ENCODE results near the gene CRHBP.

The CRHBP gene

GRCh38 chr5:76958991-76959767, 6.3 kb downstream of the CRHBP start:
- TF ChIP-seq, protein P1, sequence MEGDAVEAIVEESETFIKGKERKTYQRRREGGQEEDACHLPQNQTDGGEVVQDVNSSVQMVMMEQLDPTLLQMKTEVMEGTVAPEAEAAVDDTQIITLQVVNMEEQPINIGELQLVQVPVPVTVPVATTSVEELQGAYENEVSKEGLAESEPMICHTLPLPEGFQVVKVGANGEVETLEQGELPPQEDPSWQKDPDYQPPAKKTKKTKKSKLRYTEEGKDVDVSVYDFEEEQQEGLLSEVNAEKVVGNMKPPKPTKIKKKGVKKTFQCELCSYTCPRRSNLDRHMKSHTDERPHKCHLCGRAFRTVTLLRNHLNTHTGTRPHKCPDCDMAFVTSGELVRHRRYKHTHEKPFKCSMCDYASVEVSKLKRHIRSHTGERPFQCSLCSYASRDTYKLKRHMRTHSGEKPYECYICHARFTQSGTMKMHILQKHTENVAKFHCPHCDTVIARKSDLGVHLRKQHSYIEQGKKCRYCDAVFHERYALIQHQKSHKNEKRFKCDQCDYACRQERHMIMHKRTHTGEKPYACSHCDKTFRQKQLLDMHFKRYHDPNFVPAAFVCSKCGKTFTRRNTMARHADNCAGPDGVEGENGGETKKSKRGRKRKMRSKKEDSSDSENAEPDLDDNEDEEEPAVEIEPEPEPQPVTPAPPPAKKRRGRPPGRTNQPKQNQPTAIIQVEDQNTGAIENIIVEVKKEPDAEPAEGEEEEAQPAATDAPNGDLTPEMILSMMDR (IDR thresholded peaks at IDR 0.05; ENCODE audit: insufficient read depth, missing control alignments) = no peak
- FAIRE-seq (no peak), DNase-seq (ENCODE audit: insufficient read length, low spot score) (no peak)

DNA sequence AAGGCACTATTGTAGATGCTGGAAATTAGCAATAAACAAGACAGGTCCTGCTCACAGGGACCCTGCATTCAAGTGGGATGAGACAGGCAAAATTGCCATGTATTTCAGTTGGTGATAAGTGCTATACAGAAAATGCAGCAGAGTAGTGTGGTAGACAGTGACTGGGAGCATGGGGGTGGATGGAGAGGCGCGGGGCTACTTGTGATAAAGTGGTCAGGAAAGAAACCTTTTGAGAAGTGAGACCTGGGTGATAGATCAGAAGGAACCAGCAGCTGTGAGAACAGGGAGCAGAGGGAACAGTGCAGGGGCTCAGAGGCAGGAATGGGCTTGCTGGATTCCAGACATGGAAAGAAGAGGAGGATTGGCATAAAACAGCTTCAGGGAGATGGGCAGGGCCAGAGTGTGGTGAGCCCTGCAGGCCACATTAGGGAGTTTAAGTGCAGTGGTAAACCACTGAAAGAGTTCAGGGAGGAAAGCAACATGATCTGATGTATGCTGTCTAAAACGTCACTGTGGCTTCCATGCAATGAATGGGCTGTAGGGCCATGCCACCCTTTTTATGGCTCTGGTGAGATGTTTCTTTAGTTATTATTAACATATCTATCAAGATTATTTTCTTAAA, 7.3 kb downstream of the CRHBP start:
- FAIRE-seq = no peak
- DNase-seq (ENCODE audit: insufficient read length, low spot score) = no peak

DNA sequence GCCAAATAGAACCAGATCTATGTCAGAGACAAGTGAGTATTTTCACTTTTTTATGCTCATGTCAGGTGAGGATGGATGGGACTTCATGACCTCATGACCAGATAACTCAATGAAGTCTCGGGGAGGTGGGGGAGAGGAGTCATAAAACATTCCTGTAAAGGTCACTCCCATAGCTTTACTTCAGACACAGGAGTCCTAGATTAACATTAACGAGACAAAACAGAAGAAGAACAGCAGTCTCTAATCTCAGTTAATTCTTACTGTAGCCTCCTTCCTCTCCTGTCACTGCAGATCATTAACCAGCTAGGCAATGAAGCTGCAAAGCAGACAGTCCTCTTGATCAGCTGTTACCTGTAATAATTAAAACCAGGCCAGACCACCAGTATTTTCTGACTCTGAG, 11.2 kb downstream of the CRHBP start:
- no peak for DNase-seq (ENCODE audit: insufficient read length, low spot score)
- no peak for FAIRE-seq
- TF ChIP-seq, protein P1 (IDR thresholded peaks at IDR 0.05; ENCODE audit: insufficient read depth, missing control alignments) = no peak

More for the DNA sequence above, 7.3 kb downstream of the CRHBP start:
- TF ChIP-seq, protein P1 (IDR thresholded peaks at IDR 0.05; ENCODE audit: insufficient read depth, missing control alignments) = no peak

- TF ChIP-seq, protein P1 (IDR thresholded peaks at IDR 0.05; ENCODE audit: insufficient read depth, missing control alignments) = no peak
- DNase-seq (ENCODE audit: insufficient read length, low spot score) = no peak
- FAIRE-seq = no peak
Measured at GRCh38 chr5:76971511-76971910, 18.7 kb downstream of the CRHBP start.

- TF ChIP-seq, protein P1 (IDR thresholded peaks at IDR 0.05; ENCODE audit: insufficient read depth, missing control alignments) = no peak
- DNase-seq (ENCODE audit: insufficient read length, low spot score) (no peak), FAIRE-seq (no peak)
Measured at GRCh38 chr5:76972689-76973088, 19.8 kb downstream of the CRHBP start.

- DNase-seq (ENCODE audit: insufficient read length, low spot score) (no peak), FAIRE-seq (no peak)
- TF ChIP-seq, protein P1 (IDR thresholded peaks at IDR 0.05; ENCODE audit: insufficient read depth, missing control alignments) = no peak
Measured at GRCh38 chr5:76974785-76975184, 21.9 kb downstream of the CRHBP start.

DNA sequence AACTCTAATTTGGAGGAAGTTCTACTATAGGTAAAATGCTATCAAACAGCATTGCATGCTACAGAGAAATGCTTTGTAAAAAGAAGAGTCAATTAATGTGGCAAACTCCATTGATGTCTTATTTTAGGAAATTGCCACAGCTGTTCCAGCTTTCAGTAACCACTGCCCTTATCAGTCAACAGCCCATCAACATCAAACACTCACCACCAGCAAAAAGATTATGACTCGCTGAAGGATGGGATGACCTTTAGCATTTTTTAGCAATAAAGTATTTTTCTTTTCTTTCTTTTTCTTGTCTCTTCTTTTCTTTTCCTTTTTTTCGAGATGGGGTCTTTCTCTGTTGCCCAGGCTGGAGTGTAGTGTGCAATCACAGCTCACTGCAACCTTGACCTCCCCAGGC, 26.0 kb downstream of the CRHBP start:
- no peak for DNase-seq (ENCODE audit: insufficient read length, low spot score)
- TF ChIP-seq, protein P1 (IDR thresholded peaks at IDR 0.05; ENCODE audit: insufficient read depth, missing control alignments) = no peak
- no peak for FAIRE-seq
